ENCODE data around the gene TRIM2.

The TRIM2 gene

DNA sequence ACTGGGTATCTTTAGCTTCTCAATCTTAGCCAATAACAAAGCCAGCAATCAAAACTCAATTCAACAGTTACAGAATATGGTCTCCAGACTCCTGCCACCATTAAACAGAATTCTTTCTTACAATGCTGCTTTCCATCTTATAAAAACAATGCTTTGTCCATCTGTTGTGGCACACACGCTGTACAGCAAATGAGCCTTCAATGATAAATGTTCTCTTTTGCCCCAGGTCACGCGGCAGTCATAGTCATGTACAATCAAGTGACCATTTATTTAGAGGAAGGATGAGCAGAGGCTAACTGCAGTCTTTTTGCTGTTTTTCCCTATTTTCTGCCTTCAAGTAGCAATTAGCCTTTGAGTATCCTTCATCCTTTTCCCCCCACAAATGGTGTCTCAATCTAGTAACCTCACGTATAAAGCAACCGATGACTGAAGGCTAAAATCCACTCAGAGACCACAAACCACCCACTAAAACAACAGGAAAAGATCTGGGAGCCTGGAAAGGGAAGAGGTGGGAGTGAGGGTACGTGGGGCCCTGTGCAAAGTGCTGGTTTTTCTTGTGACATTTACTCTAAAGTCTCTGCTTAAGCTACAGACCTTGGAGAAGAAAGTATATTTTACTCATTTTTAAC is 24.4 kb downstream of the TRIM2 start:
- H3K36me3 ChIP-seq (ENCODE audit: control insufficient read depth, insufficient read depth, low read length), result no peaks in the 10 kb centered on the region
- no peak overlapping the region for H3K4me3 ChIP-seq (ENCODE audit: low read depth, low read length)
- H3K4me1 ChIP-seq (ENCODE audit: control insufficient read depth, insufficient read depth, low read length), result peaks cover 17% of the 10 kb centered on the region
- no peaks in the 10 kb centered on the region for H3K9me3 ChIP-seq (ENCODE audit: control insufficient read depth, insufficient read depth, low read length)
- H3K9ac ChIP-seq (ENCODE audit: low read depth, low read length), result no peak overlapping the region
- H3K27me3 ChIP-seq (ENCODE audit: control insufficient read depth, insufficient read depth, low read length), result peaks cover 10% of the 10 kb centered on the region

DNA sequence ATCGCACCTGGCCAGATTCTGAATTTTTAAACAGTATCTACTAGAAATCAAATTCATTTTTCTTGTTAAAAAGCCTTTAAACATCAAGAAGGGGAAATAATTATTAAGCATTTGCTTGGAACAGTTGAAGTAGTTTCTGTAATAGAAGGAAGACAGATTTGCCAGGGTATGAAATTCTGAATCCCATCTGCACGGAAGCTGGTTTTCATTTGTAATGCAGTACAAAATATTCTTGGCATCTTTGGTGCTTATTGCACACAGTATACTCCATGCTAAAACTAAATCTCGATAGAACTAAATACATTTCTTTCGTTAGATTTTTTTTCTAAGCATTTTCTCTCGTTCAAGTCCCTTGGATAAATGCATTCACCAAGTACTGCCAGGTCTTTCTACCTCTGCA is 25.3 kb downstream of the TRIM2 start:
- H3K9me3 ChIP-seq (ENCODE audit: control insufficient read depth, insufficient read depth, low read length), result no peaks in the 10 kb centered on the region
- peaks cover 17% of the 10 kb centered on the region for H3K4me1 ChIP-seq (ENCODE audit: control insufficient read depth, insufficient read depth, low read length)
- H3K4me3 ChIP-seq (ENCODE audit: low read depth, low read length), result no peak overlapping the region
- no peak overlapping the region for H3K9ac ChIP-seq (ENCODE audit: low read depth, low read length)
- H3K27me3 ChIP-seq (ENCODE audit: control insufficient read depth, insufficient read depth, low read length), result peaks cover 1% of the 10 kb centered on the region
- no peaks in the 10 kb centered on the region for H3K36me3 ChIP-seq (ENCODE audit: control insufficient read depth, insufficient read depth, low read length)

DNA sequence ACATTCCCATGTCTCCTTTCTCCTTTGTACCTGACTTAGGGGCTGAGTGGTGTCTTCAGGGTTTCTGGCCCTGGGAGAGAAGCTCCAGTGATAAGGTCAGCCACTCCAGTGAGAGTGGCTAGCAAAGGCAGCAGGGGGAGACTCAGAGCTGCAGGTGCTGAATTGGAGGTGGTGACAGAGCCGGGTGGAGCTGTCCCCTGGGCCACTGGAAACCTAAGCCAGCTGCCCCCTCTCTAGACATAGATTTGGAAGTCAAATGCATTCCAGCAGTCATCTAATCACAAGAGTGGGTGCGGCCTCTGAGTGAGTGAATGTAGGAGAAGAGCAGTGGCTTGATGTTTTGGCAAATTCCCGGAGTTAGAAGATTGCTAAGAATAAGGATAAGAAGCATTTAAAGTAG is 28.5 kb downstream of the TRIM2 start:
- H3K9ac ChIP-seq (ENCODE audit: low read depth, low read length), result no peak overlapping the region

GRCh38 chr4:153233761-153234371 is 29.6 kb downstream of the TRIM2 start:
- no peak overlapping the region for H3K9ac ChIP-seq (ENCODE audit: low read depth, low read length)
- H3K27me3 ChIP-seq (ENCODE audit: control insufficient read depth, insufficient read depth, low read length), result no peaks in the 10 kb centered on the region
- peaks cover 11% of the 10 kb centered on the region for H3K4me1 ChIP-seq (ENCODE audit: control insufficient read depth, insufficient read depth, low read length)
- H3K36me3 ChIP-seq (ENCODE audit: control insufficient read depth, insufficient read depth, low read length), result no peaks in the 10 kb centered on the region
- H3K4me3 ChIP-seq (ENCODE audit: low read depth, low read length), result no peak overlapping the region
- no peaks in the 10 kb centered on the region for H3K9me3 ChIP-seq (ENCODE audit: control insufficient read depth, insufficient read depth, low read length)

More for the DNA sequence above, 28.5 kb downstream of the TRIM2 start:
- Histone ChIP-seq H3K9me3 (ENCODE audit: control insufficient read depth, insufficient read depth, low read length) (no peaks in the 10 kb centered on the region), H3K4me3 (ENCODE audit: low read depth, low read length) (no peak overlapping the region), H3K4me1 (ENCODE audit: control insufficient read depth, insufficient read depth, low read length) (peaks cover 11% of the 10 kb centered on the region), H3K36me3 (ENCODE audit: control insufficient read depth, insufficient read depth, low read length) (no peaks in the 10 kb centered on the region), H3K27me3 (ENCODE audit: control insufficient read depth, insufficient read depth, low read length) (no peaks in the 10 kb centered on the region)

- H3K27me3 ChIP-seq (ENCODE audit: control insufficient read depth, insufficient read depth, low read length), result no peaks in the 10 kb centered on the region
- H3K36me3 ChIP-seq (ENCODE audit: control insufficient read depth, insufficient read depth, low read length), result no peaks in the 10 kb centered on the region
- H3K9ac ChIP-seq (ENCODE audit: low read depth, low read length), result no peak overlapping the region
- H3K4me3 ChIP-seq (ENCODE audit: low read depth, low read length), result no peak overlapping the region
- no peaks in the 10 kb centered on the region for H3K9me3 ChIP-seq (ENCODE audit: control insufficient read depth, insufficient read depth, low read length)
- H3K4me1 ChIP-seq (ENCODE audit: control insufficient read depth, insufficient read depth, low read length), result peaks cover 11% of the 10 kb centered on the region
Measured at GRCh38 chr4:153234885-153235284, 30.6 kb downstream of the TRIM2 start.

DNA sequence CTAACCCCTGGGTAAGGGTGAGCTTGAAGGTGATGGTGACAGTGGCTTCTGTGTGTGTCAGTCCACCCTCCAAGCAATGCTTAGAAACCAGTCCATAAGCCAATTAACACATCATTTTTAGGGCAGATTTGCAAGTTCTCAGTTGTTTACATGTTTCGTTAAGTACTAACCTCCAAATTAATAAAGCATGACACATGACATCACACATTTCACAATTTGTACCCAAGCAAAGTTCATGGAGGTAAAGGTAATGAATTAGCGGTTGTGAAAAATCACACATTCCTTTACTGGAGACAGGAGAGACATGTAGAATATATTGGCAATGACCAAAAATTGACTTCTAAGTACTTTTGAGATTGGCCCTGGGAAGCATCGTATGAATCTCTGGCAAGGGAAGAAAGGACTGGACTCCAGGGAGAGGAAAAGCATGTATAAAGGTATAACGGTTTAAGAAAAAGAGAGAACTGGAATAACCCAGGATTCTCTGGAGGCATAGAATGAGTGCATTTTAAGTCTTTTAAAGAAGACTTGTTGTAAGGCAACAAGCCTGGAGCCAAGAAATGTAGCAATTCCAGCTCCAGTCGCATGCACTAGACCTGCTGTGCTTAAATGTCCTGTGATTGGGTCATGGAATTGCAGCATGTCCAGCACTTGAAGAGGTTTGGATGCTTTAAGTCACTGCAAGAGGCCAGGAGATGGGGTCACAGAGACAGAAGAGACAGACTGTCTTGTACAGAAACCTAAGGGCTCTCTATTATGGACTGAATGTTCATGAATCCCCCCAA is 34.1 kb downstream of the TRIM2 start:
- Histone ChIP-seq H3K36me3 (ENCODE audit: control insufficient read depth, insufficient read depth, low read length) (no peaks in the 10 kb centered on the region), H3K9me3 (ENCODE audit: control insufficient read depth, insufficient read depth, low read length) (no peaks in the 10 kb centered on the region), H3K27me3 (ENCODE audit: control insufficient read depth, insufficient read depth, low read length) (no peaks in the 10 kb centered on the region), H3K4me1 (ENCODE audit: control insufficient read depth, insufficient read depth, low read length) (peaks cover 25% of the 10 kb centered on the region), H3K4me3 (ENCODE audit: low read depth, low read length) (no peak overlapping the region), H3K9ac (ENCODE audit: low read depth, low read length) (no peak overlapping the region)

DNA sequence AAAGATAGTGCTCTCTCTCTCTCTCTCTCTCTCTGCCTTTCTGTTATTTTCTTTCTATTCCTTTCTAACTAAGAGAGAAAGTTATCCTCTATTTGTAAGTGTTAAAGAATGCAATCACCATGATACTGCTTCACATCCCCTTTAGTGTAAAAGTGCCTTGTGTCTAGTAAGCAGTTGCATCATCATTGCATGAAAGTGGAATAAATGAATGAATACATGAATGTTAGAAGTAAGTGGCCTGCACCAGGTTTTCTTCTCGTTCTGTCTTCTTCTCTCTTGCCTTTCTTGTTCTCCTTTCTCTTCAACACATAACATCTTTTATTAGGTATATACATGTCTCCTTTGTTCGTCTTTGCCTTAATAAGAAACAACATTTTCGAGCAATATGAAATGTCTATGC is 35.2 kb downstream of the TRIM2 start:
- no peaks in the 10 kb centered on the region for H3K9me3 ChIP-seq (ENCODE audit: control insufficient read depth, insufficient read depth, low read length)
- H3K36me3 ChIP-seq (ENCODE audit: control insufficient read depth, insufficient read depth, low read length), result no peaks in the 10 kb centered on the region
- no peak overlapping the region for H3K4me3 ChIP-seq (ENCODE audit: low read depth, low read length)
- H3K4me1 ChIP-seq (ENCODE audit: control insufficient read depth, insufficient read depth, low read length), result peaks cover 23% of the 10 kb centered on the region
- H3K9ac ChIP-seq (ENCODE audit: low read depth, low read length), result no peak overlapping the region
- no peaks in the 10 kb centered on the region for H3K27me3 ChIP-seq (ENCODE audit: control insufficient read depth, insufficient read depth, low read length)

DNA sequence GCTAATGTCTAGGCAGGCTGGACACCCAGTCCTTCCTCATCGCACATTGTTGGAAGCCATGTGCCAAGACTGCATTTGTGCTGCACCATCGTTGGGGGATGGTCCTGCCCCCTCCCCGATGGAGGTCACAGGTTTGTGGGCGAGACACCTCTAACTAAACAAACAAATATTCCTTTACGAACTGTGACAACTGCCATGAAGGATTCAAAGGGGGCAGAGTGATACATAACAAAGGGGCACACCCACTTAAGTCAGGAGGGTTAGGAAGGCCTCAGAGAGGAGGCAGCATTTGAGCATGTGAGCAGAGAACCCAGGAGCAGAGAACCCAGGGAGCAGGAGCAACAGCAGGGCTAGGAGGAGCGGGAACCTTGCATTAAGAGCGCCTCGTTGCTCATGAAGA is 37.1 kb downstream of the TRIM2 start:
- H3K27me3 ChIP-seq (ENCODE audit: control insufficient read depth, insufficient read depth, low read length), result no peaks in the 10 kb centered on the region
- no peak overlapping the region for H3K4me3 ChIP-seq (ENCODE audit: low read depth, low read length)
- no peak overlapping the region for H3K9ac ChIP-seq (ENCODE audit: low read depth, low read length)
- peaks cover 23% of the 10 kb centered on the region for H3K4me1 ChIP-seq (ENCODE audit: control insufficient read depth, insufficient read depth, low read length)
- no peaks in the 10 kb centered on the region for H3K9me3 ChIP-seq (ENCODE audit: control insufficient read depth, insufficient read depth, low read length)
- H3K36me3 ChIP-seq (ENCODE audit: control insufficient read depth, insufficient read depth, low read length), result no peaks in the 10 kb centered on the region

- H3K4me3 ChIP-seq (ENCODE audit: low read depth, low read length), result no peak overlapping the region
- peaks cover 23% of the 10 kb centered on the region for H3K4me1 ChIP-seq (ENCODE audit: control insufficient read depth, insufficient read depth, low read length)
- H3K27me3 ChIP-seq (ENCODE audit: control insufficient read depth, insufficient read depth, low read length), result no peaks in the 10 kb centered on the region
- no peaks in the 10 kb centered on the region for H3K9me3 ChIP-seq (ENCODE audit: control insufficient read depth, insufficient read depth, low read length)
- H3K36me3 ChIP-seq (ENCODE audit: control insufficient read depth, insufficient read depth, low read length), result no peaks in the 10 kb centered on the region
- no peak overlapping the region for H3K9ac ChIP-seq (ENCODE audit: low read depth, low read length)
Measured at GRCh38 chr4:153241970-153242838, 38.0 kb downstream of the TRIM2 start.

DNA sequence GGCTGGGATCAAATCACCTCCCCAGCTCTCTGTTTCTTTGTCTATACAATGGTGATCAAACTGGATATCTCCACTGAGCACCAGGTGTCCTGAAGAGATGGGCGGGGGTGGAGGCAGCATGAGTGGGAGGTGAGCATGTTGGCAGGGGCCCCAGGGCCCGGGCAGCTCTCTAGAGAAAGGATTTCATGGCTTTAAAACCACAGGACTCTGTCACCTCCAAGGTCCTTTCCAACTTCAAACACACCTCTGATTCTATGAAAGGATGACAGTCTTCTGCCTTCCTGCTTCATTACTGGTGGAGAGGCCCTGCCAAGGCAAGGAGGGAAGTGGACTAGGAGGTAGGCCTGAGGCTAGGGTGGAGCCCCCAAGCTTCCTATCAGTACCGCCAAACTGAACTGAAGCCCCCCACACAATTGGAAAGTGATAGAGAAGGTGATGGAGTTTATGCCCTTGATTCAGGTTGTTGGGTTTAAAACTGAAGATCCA is 38.6 kb downstream of the TRIM2 start:
- no peak overlapping the region for H3K9ac ChIP-seq (ENCODE audit: low read depth, low read length)
- no peaks in the 10 kb centered on the region for H3K27me3 ChIP-seq (ENCODE audit: control insufficient read depth, insufficient read depth, low read length)
- no peaks in the 10 kb centered on the region for H3K36me3 ChIP-seq (ENCODE audit: control insufficient read depth, insufficient read depth, low read length)
- H3K4me3 ChIP-seq (ENCODE audit: low read depth, low read length), result no peak overlapping the region
- H3K9me3 ChIP-seq (ENCODE audit: control insufficient read depth, insufficient read depth, low read length), result no peaks in the 10 kb centered on the region
- H3K4me1 ChIP-seq (ENCODE audit: control insufficient read depth, insufficient read depth, low read length), result peaks cover 23% of the 10 kb centered on the region

DNA sequence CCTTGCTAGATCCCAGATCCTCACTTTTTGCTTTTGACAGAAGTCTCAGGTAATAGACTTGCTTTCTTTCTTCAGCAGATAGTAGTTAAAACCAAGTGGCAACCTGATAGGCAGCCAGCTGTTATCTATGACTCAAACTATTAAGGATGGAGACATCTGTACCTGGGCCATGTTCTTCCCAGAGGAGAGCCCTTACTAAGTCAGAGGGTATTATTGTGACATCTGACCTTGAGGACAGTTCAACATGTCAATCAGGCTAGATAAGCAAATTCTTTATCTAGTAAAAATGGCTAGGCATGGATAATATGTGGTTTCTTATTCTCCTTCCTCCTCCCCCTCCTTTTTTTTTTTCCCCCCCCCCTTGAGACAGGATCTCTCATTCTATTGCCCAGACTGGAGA is 39.2 kb downstream of the TRIM2 start:
- H3K4me3 ChIP-seq (ENCODE audit: low read depth, low read length), result no peak overlapping the region
- H3K9me3 ChIP-seq (ENCODE audit: control insufficient read depth, insufficient read depth, low read length), result no peaks in the 10 kb centered on the region
- H3K9ac ChIP-seq (ENCODE audit: low read depth, low read length), result no peak overlapping the region
- no peaks in the 10 kb centered on the region for H3K27me3 ChIP-seq (ENCODE audit: control insufficient read depth, insufficient read depth, low read length)
- H3K36me3 ChIP-seq (ENCODE audit: control insufficient read depth, insufficient read depth, low read length), result no peaks in the 10 kb centered on the region
- H3K4me1 ChIP-seq (ENCODE audit: control insufficient read depth, insufficient read depth, low read length), result peaks cover 27% of the 10 kb centered on the region
